Thyroid gland (tissue), 4 donors: ENCODE results near the gene PAFAH2.

Source experiments
- CTCF ChIP-seq, 6 experiments: fragments of 200-600 bp in 3 of 6; fragments of 450-650 bp in 3 of 6; sonication (generic) in 3 of 6; IDR thresholded peaks; one replicate each; pipeline ENCODE4 v1.5.1; 2016 to 2019; ENCODE audit warnings: antibody characterized with exemption in 6 of 6, mild to moderate bottlenecking in 2 of 6, inconsistent platforms in 1 of 6, moderate library complexity in 1 of 6
- POLR2A ChIP-seq, 2 donors: fragments of 450-650 bp; IDR thresholded peaks; one replicate each; pipeline ENCODE4 v1.6.1; 2017; ENCODE audit warnings: antibody characterized with exemption in 2 of 2, mild to moderate bottlenecking in 2 of 2, moderate library complexity in 1 of 2

GRCh38 chr1:25929016-25929415, 68.8 kb downstream of the PAFAH2 start:
- TF ChIP-seq CTCF (IDR thresholded peaks at IDR 0.05) (no peak), POLR2A (IDR thresholded peaks at IDR 0.05) (no peak)
